ENCODE measurements around the gene CDYL2. TPM values are rescaled to one million over a fixed set of nuclear protein-coding genes. Genes with fewer than 3 reads are reported as not detected.

CDYL2 gene
- total and polyA plus RNA-seq, 2 donors (not counting 3 experiments of a cell fraction or from before 2014, with no cell fraction given) = 7.1 to 71.3 TPM

GRCh38 chr16:80710918-80711317, 93.5 kb downstream of the CDYL2 start:
- DNase-seq (ENCODE audit: low read depth, low spot score) = no peak
- intact Hi-C loops (cut with micrococcal nuclease) = no loop called here

More at GRCh38 chr16:80710918-80711317, 93.5 kb downstream of the CDYL2 start:
- no peak overlapping the region for H2AFZ ChIP-seq (ENCODE audit: low read depth, low read length)
- FAIRE-seq = no peak
- no TSS peak for BruUV-seq (replicated peaks)
- H3K9me3 ChIP-seq (replicated peaks; ENCODE audit: control insufficient read depth, insufficient read depth, low read length) = no peaks in the 10 kb centered on the region
- no peak overlapping the region for H3K4me2 ChIP-seq (ENCODE audit: insufficient read depth, low read length)
- no peaks in the 10 kb centered on the region for H3K4me1 ChIP-seq (ENCODE audit: control insufficient read depth, extremely low read depth, insufficient read depth, low read length)
- no peak overlapping the region for H3K27ac ChIP-seq (ENCODE audit: insufficient read depth, low read depth, low read length)
- H3K36me3 ChIP-seq (ENCODE audit: control insufficient read depth in 2 of 2, extremely low read depth in 1 of 2, insufficient read depth in 2 of 2, low read length in 2 of 2) = no peaks in the 10 kb centered on the region
- ChIA-PET CTCF (no interaction called here), POLR2A (no interaction called here)
- TF ChIP-seq EZH2 (IDR thresholded peaks at IDR 0.05; ENCODE audit: borderline replicate concordance, low read depth, low read length, severe bottlenecking) (no peak), JUN (IDR thresholded peaks at IDR 0.05; ENCODE audit: borderline replicate concordance, insufficient read depth, insufficient read length, low read depth) (no peak), POLR2AphosphoS5 (IDR thresholded peaks at IDR 0.05; ENCODE audit: insufficient read depth, low read depth, low read length) (no peak), GATA2 (IDR thresholded peaks at IDR 0.05; ENCODE audit: insufficient read depth, insufficient read length, low read depth, low read length) (no peak), FOS (IDR thresholded peaks at IDR 0.05; ENCODE audit: borderline replicate concordance, insufficient read depth, low read length) (no peak), POLR2A (IDR thresholded peaks at IDR 0.05; ENCODE audit: low read depth, low read length) (no peak), MYC (IDR thresholded peaks at IDR 0.05; ENCODE audit: low read depth, low read length) (no peak)
- TF ChIP-seq, protein P1, sequence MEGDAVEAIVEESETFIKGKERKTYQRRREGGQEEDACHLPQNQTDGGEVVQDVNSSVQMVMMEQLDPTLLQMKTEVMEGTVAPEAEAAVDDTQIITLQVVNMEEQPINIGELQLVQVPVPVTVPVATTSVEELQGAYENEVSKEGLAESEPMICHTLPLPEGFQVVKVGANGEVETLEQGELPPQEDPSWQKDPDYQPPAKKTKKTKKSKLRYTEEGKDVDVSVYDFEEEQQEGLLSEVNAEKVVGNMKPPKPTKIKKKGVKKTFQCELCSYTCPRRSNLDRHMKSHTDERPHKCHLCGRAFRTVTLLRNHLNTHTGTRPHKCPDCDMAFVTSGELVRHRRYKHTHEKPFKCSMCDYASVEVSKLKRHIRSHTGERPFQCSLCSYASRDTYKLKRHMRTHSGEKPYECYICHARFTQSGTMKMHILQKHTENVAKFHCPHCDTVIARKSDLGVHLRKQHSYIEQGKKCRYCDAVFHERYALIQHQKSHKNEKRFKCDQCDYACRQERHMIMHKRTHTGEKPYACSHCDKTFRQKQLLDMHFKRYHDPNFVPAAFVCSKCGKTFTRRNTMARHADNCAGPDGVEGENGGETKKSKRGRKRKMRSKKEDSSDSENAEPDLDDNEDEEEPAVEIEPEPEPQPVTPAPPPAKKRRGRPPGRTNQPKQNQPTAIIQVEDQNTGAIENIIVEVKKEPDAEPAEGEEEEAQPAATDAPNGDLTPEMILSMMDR (IDR thresholded peaks at IDR 0.05; ENCODE audit: extremely low read depth in 1 of 2, insufficient read depth in 1 of 2, low read depth in 1 of 2, low read length in 2 of 2) = no peak
- TF ChIP-seq, protein P2, sequence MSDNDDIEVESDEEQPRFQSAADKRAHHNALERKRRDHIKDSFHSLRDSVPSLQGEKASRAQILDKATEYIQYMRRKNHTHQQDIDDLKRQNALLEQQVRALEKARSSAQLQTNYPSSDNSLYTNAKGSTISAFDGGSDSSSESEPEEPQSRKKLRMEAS (IDR thresholded peaks at IDR 0.05; ENCODE audit: insufficient read depth, insufficient read length) = no peak
- H3K9me1 ChIP-seq (replicated peaks; ENCODE audit: control insufficient read depth, extremely low read depth, insufficient read depth, low read length) = no peaks in the 10 kb centered on the region
- H3K9ac ChIP-seq (replicated peaks; ENCODE audit: extremely low read depth, insufficient read depth, low read length) = no peak overlapping the region
- no peaks in the 10 kb centered on the region for H3K27me3 ChIP-seq (ENCODE audit: control insufficient read depth in 2 of 2, insufficient read depth in 2 of 2, low read length in 2 of 2)
- H3K79me2 ChIP-seq (ENCODE audit: control insufficient read depth, insufficient read depth, low read length) = peaks cover 85% of the 10 kb centered on the region
- dilution Hi-C loops (cut with MboI; ENCODE audit: extremely low pct_ligation_motif_present, low sequenced_read_pairs) = no loop called here
- peaks cover 2% of the 10 kb centered on the region for H4K20me1 ChIP-seq (replicated peaks; ENCODE audit: control insufficient read depth, extremely low read depth, insufficient read depth, low read length)
- H3K4me3 ChIP-seq (replicated peaks in 1 of 3; ENCODE audit: insufficient read depth in 1 of 3, low read depth in 1 of 3, low read length in 3 of 3) = no peak overlapping the region
